EL (cell line): ENCODE measurements around the gene LIPK.
"Not testable (repeated sequence)": the region's sequence is repeated elsewhere in the genome, so short reads cannot be mapped to it uniquely, and the experiment has no call there.

Source experiments
- DNase-seq: peaks from one replicate; pipeline ENCODE4 v3.0.0-alpha.2; 2016

Gene LIPK, protein sequence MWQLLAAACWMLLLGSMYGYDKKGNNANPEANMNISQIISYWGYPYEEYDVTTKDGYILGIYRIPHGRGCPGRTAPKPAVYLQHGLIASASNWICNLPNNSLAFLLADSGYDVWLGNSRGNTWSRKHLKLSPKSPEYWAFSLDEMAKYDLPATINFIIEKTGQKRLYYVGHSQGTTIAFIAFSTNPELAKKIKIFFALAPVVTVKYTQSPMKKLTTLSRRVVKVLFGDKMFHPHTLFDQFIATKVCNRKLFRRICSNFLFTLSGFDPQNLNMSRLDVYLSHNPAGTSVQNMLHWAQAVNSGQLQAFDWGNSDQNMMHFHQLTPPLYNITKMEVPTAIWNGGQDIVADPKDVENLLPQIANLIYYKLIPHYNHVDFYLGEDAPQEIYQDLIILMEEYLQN

DNA sequence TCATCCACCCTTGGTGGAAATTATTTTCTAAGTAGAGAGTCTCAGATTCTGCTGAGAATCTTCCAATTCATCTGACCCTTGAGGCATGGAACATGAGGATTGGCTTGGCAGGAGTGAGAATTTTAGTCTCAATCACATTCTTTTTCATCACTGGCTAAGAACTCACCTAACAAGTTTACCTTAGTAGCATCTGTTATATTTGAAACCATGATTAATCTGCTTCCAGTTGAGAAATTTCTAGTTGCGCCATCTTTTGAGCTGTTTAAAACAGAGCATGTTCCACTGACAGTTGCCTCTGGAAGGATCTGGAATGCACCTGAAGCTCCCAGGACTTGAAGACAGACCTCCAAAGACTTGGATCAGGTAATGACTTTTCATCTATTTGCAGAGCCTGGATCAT is at the start of gene LIPK:
Gene LIPK (plus strand): TSS at position 292 of the 400 bp plus-strand sequence. CDS start 18,295 bp downstream, outside the sequence.
- no peak for DNase-seq

DNA sequence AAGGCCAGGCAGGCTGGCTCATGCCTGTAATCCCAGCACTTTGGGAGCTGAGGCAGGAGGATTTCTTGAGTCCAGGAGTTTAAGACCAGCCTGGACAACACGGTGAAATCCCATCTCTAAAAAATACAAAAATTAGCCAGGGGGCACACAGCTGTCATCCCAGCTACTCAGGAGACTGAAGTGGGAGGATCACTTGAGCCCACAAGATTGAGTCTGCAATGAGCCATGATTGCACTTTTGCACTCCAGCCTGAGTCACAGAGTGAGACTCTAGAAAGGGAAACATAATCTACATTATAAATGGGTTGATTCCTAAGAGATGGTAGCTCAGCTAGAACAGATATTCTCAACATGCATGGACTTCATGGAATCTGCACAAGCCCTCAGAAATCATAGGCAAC is 48.1 kb upstream of the LIPK start:
- peak; percentile 72 for DNase-seq

DNA sequence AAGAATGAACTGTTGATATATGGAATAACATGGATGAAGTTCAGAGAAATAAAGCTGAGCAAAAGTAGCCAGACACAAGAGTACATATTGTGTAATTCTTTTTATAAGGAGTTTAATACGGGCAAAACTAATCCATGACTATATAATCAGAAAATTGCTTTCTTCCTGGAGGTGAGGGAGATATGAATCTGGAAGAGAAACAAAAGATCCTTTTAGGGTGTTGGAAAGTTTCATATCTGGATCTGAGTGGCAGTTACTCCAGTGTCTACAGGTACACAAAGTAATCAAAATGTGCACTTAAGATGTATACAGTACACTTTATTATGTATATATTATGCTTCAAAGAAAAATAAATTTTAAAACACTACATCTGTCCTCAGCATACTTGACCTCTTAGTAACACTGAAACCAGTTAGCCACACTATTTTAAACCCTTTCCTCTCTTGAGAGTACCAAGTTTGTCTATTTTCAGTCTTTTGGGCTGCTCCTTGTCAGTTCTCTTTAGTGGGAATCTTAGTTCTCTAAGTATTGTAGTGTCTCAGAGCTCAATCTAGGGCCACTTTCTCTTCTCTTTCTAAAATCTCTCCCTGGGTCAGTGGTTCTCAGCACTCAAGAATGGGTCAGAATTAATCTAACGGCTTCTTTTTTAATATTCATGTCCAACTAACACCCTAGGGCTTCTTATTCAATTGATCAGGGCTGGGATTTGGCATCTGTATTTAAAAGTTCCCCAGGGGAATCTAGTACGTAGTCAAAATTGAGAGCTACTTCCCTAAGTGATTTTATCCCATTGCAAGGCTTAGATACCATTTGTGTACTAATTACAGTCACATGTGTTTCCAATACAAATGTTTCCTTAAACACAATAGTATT is 46.1 kb upstream of the LIPK start:
- DNase-seq: peak; percentile 23

DNA sequence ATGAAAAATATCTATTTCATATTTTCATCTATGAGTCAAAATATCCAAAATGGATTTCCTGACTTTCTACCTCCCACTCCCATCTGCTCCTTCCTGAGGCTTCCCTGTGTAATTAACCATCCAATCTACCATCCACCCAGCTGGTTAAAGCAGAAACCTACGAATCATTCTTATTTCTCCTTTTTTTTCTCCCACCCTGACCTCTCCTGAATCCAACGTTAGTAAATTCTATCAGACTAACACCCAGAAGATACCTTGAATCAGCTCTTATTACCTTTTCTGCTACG is 45.5 kb upstream of the LIPK start:
- DNase-seq: no peak

DNA sequence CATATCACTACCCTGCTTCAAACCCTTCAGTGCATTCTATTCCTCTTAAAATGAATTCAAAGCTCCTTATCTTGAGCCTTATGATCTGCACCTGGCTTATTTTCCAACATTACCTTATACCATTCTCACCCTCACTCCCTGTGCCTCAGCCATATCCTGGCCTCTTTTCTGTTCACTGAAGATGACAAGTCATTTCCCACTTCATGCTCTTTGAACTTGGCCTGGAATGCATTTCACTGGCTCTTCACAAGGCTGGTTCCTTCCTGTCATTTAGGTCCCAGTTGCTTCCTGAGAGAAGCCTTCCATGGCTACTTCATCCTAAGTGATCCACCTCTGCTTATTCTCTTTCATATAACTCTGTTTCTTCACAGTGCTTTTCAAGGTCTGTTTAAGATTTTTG is 45.0 kb upstream of the LIPK start:
- peak; percentile 34 for DNase-seq

DNA sequence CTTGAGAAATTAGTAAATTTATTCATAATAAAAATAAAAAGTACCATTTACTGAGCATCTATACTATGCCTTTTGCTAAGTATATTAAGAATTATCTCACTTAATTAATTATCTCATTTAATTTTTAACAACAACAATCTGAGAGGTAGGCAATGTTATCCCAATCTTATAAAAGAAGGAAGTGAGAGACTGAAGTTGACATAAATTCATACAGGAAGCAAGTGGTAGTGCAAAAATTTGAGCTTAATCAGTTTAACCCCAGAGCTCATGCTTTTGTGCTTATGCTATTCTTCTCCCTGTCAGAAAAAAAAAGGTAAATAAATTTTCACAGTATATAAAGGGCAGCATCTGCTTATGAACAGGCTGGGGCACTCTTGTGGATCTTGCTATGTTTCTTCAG is 44.5 kb upstream of the LIPK start:
- no peak for DNase-seq

DNA sequence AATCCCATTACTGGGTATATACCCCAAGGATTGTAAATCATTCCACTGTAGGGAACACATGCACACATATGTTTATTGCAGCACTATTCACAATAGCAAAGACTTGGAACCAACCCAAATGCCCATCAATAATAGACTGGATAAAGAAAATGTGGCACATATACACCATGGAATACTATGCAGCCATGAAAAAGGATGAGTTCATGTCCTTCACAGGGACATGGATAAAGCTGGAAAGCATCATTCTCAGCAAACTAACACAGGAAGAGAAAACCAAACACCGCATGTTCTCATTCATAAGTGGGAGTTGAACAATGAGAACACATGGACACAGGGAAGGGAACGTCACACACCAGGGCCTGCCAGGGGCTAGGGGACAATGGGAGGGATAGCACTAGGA is 42.9 kb upstream of the LIPK start:
- not testable (repeated sequence) for DNase-seq

DNA sequence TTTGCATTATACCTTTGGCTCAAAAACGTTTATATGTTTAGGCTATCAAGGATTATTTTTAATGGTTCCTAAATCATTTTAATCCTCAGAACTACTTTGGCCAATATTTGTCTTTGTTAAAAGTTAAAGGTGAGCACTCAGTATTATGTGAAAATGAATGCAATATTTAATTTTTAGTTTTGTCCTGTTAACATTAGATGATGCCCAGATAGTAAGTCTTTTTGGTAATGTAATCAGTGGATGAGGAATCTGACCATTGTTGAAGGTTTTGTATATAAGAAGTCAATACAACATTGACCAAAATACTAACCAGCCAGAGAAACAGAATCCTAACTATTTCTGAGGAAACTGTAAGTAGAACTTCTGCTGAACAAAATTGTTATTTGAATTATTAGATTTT is 41.9 kb upstream of the LIPK start, which contains the start of gene LIPF:
Gene LIPF (plus strand): TSS at position 301 of the 400 bp plus-strand sequence. CDS start 2,856 bp downstream, outside the sequence.
- no peak for DNase-seq

DNA sequence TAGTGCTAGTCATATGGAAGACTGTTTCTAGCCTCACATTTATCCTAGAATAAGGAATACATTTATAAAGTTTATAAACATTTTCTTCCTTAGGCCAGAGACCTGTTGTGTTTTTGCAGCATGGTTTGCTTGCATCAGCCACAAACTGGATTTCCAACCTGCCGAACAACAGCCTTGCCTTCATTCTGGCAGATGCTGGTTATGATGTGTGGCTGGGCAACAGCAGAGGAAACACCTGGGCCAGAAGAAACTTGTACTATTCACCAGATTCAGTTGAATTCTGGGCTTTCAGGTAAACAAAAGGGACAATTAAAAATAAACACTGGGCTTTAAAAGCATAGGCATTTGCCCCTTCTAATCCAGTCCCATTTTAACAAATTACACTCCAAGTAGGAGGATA is 37.6 kb upstream of the LIPK start:
- DNase-seq: no peak

DNA sequence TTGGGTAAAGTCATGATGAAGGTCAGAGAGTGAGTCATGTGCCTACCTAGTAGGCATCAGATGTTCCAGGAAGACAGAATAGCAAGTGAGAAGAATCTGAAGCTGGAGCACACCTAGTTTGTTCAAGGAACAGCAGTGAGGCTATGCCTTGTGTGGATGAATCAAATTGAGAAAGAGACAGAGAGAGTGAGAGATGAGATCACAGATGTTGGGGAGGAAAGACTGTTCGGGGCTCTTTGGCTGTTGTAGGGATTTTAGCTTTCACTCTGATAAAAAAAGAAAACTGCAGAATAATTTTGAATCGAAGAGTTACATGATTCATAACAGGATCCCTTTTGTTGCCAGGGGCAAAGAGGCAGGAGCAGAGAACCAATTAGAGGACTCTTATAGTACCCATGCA is 35.6 kb upstream of the LIPK start:
- DNase-seq: no peak

DNA sequence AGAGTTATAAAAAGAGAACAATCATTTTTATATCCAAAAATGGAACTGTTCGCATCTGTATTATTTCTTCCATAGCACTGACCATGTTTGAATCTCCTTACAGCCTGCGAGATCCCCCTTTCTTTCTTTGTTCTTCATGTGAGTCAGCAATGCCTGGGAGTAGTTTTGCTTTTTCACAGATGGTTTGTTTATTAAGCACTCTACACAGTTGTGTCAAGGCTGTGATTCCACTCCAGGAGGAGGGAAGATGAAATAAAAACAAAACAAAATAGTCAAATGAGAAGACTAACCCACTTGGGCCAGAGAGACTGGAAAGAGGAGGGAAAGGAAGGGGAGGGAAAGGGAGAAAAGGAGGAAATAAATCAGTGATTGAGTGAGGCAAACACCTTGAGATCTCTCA is 34.0 kb upstream of the LIPK start:
- no peak for DNase-seq

DNA sequence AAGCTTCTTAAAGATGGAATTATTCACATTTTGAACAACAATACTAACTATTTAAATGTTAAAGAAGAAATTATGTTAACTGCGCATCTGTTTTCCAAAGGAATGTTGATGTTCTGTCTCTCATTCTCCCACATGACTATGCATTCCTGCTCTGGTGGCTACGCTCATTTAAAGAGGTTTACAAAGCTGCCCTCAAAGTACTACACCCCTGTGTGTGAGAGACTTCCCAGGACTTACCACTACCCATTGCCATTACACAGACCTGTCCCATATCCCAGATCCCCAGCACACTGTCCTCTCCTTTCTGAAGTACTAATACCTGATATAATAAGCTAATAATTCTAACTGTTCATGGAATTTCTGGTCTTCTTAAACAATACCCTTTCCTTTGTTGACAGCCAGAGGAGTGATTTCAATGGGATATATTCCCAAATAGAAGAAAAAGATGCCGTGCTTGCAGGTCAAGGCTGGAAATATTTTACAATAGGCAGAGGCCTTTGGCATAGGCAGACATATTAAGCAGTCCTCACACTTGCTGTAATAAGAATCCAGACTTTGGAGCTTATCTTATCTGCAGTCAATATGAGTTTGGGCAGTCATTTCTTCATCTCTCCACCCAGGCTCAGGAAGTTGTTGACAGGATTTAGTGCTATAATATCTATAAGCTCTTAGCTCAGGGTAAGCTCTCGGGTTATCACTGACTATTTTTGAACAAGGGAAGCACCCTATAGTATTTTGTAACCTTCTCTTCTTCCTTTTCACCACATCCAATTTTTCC is 29.6 kb upstream of the LIPK start:
- DNase-seq: no peak

DNA sequence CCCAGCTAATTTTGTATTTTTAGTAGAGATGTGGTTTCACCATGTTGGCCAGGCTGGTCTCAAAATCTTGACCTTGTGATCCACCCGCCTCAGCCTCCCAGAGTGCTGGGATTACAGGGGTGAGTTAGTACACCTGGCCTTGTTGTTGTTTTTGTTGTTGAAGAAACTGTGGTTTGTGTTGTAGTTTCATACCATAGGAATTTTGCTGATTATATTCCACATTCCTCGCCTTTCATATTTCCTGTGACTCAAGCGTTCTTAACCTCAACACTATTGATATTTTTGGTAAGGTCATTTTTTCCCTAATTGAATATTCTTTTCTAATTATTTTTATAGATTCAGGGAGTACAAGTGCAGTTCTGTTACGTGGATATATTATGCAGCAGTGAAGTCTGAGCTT is 25.1 kb upstream of the LIPK start:
- no peak for DNase-seq

DNA sequence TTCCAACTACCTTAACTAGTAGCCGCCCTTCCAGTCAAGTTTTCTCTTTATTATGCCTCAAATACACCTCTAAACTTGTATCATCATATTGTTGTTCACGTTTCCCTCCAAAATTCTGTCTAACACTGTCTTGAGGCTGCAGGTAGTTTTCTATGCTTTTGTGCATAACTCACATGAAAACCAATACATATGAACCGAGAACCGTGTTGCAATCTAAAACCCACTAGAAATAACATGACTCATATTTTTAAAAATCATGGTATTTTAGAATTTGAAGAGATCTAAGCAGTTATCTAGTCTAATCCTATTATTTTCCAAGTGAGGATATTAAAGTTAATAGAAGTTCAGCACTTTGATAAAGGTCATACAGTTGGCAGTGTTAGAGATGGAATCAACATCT is 23.6 kb upstream of the LIPK start:
- no peak for DNase-seq

DNA sequence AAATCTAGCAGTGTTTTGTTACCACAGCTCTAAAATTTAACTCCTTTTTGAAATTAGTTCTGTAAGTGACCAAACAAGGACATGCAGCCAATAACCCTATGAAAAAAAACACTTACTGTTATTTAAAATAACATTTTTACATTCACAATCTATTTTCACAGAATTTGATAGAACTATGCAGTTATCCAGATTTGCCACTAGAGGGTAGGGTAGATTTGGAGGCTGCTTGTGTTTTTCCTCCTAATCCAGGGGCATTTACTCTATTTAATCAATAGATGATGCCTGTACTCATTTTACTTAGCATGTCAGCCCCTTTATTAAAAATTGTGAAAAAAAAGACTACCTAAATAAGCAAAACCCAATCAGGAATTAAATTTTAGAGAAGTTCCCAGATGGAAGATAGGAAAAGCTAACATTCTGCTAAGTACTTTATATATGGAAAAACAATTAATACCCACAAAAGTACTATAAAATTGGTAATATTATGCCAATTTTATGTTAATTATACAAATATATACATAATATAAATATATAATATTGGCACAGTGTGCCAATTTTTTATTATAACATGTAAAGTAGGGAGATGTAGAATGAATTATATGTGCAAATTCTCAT is 18.1 kb upstream of the LIPK start:
- DNase-seq: peak; percentile 25

DNA sequence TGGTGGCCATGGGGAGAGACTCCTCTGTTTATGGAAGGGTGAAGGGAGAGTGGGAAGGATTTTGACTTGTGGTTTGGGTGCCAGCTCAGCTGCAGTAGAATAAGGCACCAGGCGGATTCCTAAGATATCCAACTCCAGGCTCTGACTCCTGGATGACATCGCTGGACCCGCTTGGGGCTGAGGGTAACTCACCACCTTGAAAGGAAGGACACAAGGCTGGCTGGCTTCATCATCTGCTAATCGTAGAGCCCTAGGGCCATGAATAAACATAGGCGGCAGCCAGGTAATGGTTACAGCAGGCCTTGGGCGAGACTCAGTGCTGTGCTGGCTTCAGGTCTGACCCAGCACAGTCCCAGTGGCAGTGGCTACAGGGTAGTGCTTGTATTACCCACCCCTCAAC is 16.7 kb upstream of the LIPK start:
- DNase-seq: no peak

DNA sequence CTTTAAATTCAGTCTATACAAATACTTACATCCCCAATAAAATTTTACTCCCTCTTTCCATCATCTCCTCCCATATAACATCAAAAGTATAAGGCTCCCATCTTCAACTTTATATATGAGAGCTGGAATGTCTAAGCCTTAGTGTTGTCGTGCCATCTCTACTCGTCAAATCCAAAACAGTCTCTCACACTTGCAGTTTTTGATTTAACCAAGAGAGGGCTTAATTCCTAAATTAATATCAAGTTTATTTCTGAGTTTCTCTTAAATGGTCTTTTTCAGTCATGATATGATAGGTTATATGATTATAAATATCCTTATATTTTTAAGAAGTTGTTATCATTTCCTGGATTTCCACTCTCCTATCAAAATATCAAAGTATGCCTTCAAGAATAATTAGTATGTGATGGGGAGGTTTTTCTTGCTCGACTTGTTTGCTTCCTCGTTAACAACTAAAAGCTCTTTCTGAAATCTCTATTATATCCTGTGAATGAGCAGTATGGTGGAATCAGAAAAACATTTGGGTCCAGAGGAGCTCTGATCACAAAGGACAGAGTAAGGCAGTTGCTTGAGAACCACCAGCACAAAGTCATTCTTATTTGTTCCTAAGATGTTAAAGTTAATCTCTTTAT is 12.5 kb upstream of the LIPK start:
- DNase-seq: no peak

DNA sequence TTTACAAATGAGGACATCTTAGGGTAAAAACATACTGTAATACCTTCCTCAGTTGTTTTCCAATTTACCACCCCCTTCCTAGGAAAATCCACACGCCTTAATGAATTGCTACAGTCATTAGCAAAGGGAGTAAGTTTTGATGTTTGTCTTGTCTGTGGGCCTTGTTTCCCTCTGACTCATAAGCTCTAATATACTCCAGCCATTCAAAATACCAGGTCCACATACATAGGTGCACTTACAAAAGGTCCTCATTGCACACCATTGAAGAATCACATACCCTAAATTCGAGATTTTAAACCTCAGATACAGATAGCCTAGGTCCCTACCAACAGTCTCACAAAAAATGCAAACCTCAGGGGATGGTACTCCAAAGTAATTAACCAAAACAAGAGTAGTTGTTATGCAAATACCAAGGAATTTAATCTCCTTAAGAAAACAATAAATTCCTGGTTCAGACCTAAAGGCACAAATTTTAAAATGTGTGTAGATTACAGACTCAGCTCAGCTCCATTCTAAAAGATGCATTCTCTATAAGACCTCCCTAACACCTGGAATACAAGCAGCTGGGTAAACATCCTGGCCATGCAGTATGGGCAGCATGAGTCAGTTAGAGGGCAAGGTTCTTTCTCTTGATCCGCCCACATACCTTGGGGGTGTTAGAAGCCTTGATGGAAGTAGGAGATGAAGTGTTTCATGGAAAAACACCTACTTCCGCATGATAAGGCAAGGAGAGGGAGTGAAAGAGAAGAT is 3.0 kb upstream of the LIPK start:
- peak; percentile 10 for DNase-seq

DNA sequence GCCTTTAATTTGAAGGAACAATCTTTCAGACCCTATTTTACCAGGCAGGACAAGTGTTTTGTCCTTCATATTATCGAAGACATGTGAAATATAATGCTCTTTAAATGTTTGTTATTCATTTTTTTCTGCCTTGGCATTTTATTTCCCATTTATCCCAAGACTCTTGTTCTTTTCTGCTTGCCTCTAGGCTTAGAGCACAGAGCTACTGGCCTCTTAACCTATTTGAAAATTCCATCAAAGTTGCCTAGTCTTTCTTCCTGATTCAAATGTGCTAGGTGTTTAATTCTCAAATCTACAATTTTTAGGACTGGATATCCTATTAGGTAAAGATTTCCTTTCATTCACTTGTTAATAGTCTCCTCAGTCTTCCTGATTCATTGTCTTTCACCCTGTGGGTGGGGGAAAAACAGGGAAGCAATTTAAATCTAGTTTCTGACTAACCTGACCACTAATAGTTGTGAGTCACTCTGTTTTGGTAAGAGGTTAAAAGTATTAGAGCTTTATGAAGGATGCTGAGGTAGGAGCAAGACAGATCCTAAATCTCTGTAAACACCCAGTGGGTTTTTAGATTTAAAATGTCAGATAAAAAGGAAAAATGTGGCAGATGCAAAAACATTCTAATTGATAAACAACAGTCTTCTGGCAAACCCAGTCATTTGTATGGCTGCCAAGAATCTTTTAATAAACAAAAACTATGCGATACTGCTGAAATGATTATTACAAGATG is 1.5 kb downstream of the LIPK start:
- DNase-seq: peak; percentile 75

DNA sequence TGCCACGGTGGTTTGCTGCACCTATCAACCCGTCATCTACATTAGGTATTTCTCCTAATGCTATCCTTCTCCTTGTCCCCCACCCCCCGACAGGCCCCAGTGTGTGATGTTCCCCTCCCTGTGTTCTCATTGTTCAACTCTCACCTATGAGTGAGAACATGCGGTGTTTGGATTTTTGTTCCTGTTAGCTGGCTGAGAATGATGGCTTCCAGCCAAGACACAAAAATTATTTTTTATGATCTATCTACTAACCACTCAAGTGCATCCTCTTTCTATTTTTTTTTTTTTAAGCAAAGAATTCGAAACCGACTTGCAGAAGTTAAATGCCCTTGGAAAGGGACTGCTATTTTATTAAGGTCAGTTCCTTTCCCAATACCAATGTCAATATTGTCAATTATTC is 3.3 kb downstream of the LIPK start:
- not testable (repeated sequence) for DNase-seq

DNA sequence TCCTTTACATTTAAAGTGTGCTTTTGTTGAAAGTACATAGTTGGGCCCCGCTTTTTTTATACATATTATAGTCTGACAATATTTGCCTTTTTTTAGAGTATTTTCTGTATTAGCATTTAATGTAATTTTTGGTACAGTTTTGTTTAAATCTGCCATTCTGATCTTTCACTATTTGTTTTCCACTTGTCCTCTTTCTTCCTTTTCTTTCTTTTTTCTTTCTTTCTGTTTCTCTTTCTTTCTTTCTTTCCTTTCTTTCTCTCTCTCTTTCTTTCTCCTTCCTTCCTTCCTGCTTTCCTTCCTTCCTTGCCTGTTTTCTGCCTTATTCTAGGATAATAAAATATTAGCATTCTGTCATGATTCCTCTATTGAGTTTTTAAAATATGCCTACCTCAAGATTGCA is 9.5 kb downstream of the LIPK start:
- no peak for DNase-seq
